MM.1S (cell line): ENCODE data around the gene OR8B8.

Experiments
- EZH2 ChIP-seq: fragments of 300-600 bp; sonication (generic); optimal IDR thresholded peaks from 2 replicates; pipeline ENCODE3; 2017; ENCODE audit warnings: low read depth, mild to moderate bottlenecking, antibody characterized with exemption, low read length, mixed read lengths
- EZH2phosphoT487 ChIP-seq: fragments of 300-600 bp; sonication (generic); IDR thresholded peaks from 2 replicates; pipeline ENCODE4 v1.6.1; 2018; ENCODE audit warnings: antibody characterized with exemption, low read length
- TF ChIP-seq, protein P1 (sequence below): fragments of 300-600 bp; sonication (generic); IDR thresholded peaks from 2 replicates; pipeline ENCODE4 v1.5.1; 2016; ENCODE audit warnings: antibody characterized with exemption, low read length, mixed read lengths

DNA sequence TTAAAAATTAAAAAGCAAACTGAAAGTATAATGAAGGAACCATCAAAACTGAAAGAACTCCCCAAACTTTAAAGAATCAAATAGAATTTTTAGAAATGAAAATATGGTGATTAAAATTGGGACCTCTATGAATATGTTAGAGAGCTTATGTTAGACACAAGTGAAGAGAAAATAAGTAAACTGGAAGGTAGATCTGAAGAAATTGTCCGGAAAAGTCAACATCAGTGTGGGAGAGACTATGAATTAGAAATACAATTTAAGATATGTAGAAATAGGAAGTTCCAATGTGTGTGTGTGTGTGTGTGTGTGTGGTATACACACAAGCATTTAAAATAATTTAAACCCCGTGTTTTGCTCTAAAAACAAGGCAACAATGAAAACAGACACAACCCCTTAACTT, 15.9 kb downstream of the OR8B8 start:
- TF ChIP-seq, protein P1, sequence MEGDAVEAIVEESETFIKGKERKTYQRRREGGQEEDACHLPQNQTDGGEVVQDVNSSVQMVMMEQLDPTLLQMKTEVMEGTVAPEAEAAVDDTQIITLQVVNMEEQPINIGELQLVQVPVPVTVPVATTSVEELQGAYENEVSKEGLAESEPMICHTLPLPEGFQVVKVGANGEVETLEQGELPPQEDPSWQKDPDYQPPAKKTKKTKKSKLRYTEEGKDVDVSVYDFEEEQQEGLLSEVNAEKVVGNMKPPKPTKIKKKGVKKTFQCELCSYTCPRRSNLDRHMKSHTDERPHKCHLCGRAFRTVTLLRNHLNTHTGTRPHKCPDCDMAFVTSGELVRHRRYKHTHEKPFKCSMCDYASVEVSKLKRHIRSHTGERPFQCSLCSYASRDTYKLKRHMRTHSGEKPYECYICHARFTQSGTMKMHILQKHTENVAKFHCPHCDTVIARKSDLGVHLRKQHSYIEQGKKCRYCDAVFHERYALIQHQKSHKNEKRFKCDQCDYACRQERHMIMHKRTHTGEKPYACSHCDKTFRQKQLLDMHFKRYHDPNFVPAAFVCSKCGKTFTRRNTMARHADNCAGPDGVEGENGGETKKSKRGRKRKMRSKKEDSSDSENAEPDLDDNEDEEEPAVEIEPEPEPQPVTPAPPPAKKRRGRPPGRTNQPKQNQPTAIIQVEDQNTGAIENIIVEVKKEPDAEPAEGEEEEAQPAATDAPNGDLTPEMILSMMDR: no peak
- TF ChIP-seq EZH2phosphoT487: no peak
- TF ChIP-seq EZH2: no peak
